Measurements from ENCODE around the gene ITPRIPL1. TPM values are rescaled to one million over a fixed set of nuclear protein-coding genes. Genes with fewer than 3 reads are reported as not detected.
A peak's percentile ranks its signal among the peaks of the same experiment; 100 is the strongest.

Gene ITPRIPL1
- total and polyA plus RNA-seq, 8 donors, result 0.29 to 3.9 (median 0.61) TPM; not detected in 4

- 66 to 85% (median 70%) methylated on average over 3 of the region's 3 CpGs for WGBS, 5 donors
- no peaks in the 10 kb centered on the region for H3K9me3 ChIP-seq
- peak overlapping the region in 1 of 5 donors; percentile 62 for H3K27ac ChIP-seq
- DNase-seq, result no peak
- TF ChIP-seq POLR2A (IDR thresholded peaks at IDR 0.05) (no peak), POLR2AphosphoS5 (IDR thresholded peaks at IDR 0.05) (no peak), CTCF (IDR thresholded peaks at IDR 0.05) (no peak)
- H3K4me1 ChIP-seq, result no peaks in the 10 kb centered on the region
- no peak overlapping the region for H3K4me3 ChIP-seq
- H3K36me3 ChIP-seq, result no peaks in the 10 kb centered on the region
- peaks cover 0 to 25% (median 8%) of the 10 kb centered on the region in 3 donors for H3K27me3 ChIP-seq
- intact Hi-C loops (cut with DNase I; ENCODE audit: low total_unique reads), result no loop called here
Measured at GRCh38 chr2:96315005-96315399, 10.1 kb upstream of the ITPRIPL1 start.

GRCh38 chr2:96315400-96316071 lies 9.6 kb upstream of the ITPRIPL1 start:
- TF ChIP-seq EP300 (IDR thresholded peaks at IDR 0.05), result no peak
- H3K27ac ChIP-seq, result peak overlapping the region; percentile 9 to 62 (median 29)
- H3K27me3 ChIP-seq, result peaks cover 0 to 30% (median 12%) of the 10 kb centered on the region in 3 donors
- H3K4me3 ChIP-seq, result no peak overlapping the region
- no peaks in the 10 kb centered on the region for H3K36me3 ChIP-seq
- H3K4me1 ChIP-seq, result peaks cover 0 to 4% (median 0%) of the 10 kb centered on the region in 4 donors
- peak in 1 of 2 donors; percentile 22 for DNase-seq
- 46 to 73% (median 63%) methylated on average over 7 of the region's 7 CpGs for WGBS, 5 donors
- no peaks in the 10 kb centered on the region for H3K9me3 ChIP-seq
- intact Hi-C loops (cut with DNase I; ENCODE audit: low total_unique reads), result no loop called here

- peaks cover 0 to 45% (median 24%) of the 10 kb centered on the region in 3 donors for H3K27me3 ChIP-seq
- TF ChIP-seq POLR2AphosphoS5 (IDR thresholded peaks at IDR 0.05) (no peak), EP300 (IDR thresholded peaks at IDR 0.05) (no peak), POLR2A (IDR thresholded peaks at IDR 0.05) (no peak), CTCF (IDR thresholded peaks at IDR 0.05) (no peak)
- intact Hi-C loops (cut with DNase I; ENCODE audit: low total_unique reads), result no loop called here
Measured at GRCh38 chr2:96316999-96317398, 8.1 kb upstream of the ITPRIPL1 start.

GRCh38 chr2:96317584-96317997 lies 7.5 kb upstream of the ITPRIPL1 start:
- Histone ChIP-seq H3K4me3 (no peak overlapping the region), H3K27me3 (peaks cover 0 to 51% (median 24%) of the 10 kb centered on the region in 3 donors), H3K27ac (no peak overlapping the region), H3K4me1 (peaks cover 10 to 22% (median 15%) of the 10 kb centered on the region in 4 donors), H3K9me3 (no peaks in the 10 kb centered on the region), H3K36me3 (no peaks in the 10 kb centered on the region)
- no peak for TF ChIP-seq EP300 (IDR thresholded peaks at IDR 0.05)
- intact Hi-C loops (cut with DNase I; ENCODE audit: low total_unique reads), result no loop called here
- 90 to 94% (median 93%) methylated on average over 4 of the region's 4 CpGs for WGBS, 5 donors
- DNase-seq, result no peak

More at GRCh38 chr2:96316999-96317398, 8.1 kb upstream of the ITPRIPL1 start:
- Histone ChIP-seq H3K9me3 (no peaks in the 10 kb centered on the region), H3K27ac (no peak overlapping the region), H3K4me3 (no peak overlapping the region), H3K36me3 (no peaks in the 10 kb centered on the region), H3K4me1 (peaks cover 9 to 19% (median 13%) of the 10 kb centered on the region in 4 donors)
- no peak for DNase-seq

GRCh38 chr2:96318723-96319122 lies 6.4 kb upstream of the ITPRIPL1 start:
- Histone ChIP-seq H3K36me3 (no peaks in the 10 kb centered on the region), H3K27me3 (peaks cover 0 to 62% (median 24%) of the 10 kb centered on the region in 3 donors), H3K27ac (no peak overlapping the region), H3K4me3 (no peak overlapping the region), H3K9me3 (no peaks in the 10 kb centered on the region), H3K4me1 (peaks cover 10 to 22% (median 15%) of the 10 kb centered on the region in 4 donors)
- intact Hi-C loops (cut with DNase I; ENCODE audit: low total_unique reads), result no loop called here
- 89 to 93% (median 92%) methylated on average over 4 of the region's 4 CpGs for WGBS, 5 donors
- no peak for TF ChIP-seq POLR2A (IDR thresholded peaks at IDR 0.05)
- TF ChIP-seq EP300 (IDR thresholded peaks at IDR 0.05), result no peak
- no peak for TF ChIP-seq CTCF (IDR thresholded peaks at IDR 0.05)
- TF ChIP-seq POLR2AphosphoS5 (IDR thresholded peaks at IDR 0.05), result no peak
- DNase-seq, result no peak

All from stomach (tissue), 9 donors.